Measurements from ENCODE around the gene ADIPOR2. TPM values are rescaled to one million over a fixed set of nuclear protein-coding genes. Genes with fewer than 3 reads are reported as not detected.

The ADIPOR2 gene
- total and polyA plus RNA-seq, 2 of the 4 experiments (the other 2 are of a cell fraction), result 20.0 to 24.9 TPM

DNA sequence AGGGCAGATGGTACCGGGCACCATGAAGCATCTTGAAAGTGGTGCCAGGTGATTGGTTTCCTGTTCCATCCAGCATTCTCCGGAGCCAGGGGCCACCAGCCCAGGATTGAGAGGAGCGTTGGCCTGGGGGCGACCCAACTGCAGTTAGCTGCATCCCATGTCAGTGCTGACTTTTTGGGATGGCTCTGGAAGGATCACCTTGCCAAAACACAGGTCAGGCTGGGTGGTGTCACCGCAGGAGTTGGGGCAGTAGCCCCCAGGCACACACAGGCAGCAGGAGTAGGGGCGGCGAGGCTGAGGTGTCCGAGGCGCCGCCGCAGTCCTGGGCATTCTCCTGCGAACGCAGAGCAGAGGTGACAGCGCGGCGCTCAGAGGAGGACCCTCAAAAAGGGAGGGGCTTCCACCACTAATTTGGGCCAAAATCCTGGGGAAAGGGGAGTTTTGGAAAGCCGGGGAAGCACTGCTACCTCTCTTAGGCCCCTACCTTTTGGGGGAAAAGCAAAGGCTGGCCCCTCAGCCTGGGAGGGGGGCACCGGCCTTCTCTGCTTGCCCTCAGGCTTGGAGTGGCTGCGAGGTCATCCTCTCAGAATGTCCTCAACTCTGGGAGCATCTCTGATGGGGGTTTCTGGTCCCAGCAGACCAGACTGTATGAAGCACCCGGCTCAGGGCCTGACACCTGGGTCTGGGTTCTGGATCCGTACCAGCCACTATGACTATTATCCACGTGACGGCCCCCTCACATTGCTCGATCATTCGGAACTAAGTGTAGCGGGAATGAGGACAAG, 102.7 kb downstream of the ADIPOR2 start:
- ChIA-PET CTCF (interaction anchor here (1.6 kb wide), 1 partner anchor 140 kb away, joined by 5 read pairs; no protein-coding TSS in a partner anchor), POLR2A (ENCODE audit: unreplicated experiment) (no interaction called here)
- Histone ChIP-seq H2AK9ac (replicated peaks; ENCODE audit: low read depth, low read length, poor library complexity) (no peak overlapping the region), H2BK120ac (ENCODE audit: low read depth, low read length) (no peak overlapping the region), H3K27ac (ENCODE audit: insufficient read depth, low read length) (no peak overlapping the region), H4K91ac (ENCODE audit: insufficient read depth, low read depth, low read length) (no peak overlapping the region), H3K27me3 (ENCODE audit: control insufficient read depth, insufficient read depth, low read length) (no peaks in the 10 kb centered on the region; the same call in 1 of the 2 replicates), H2BK20ac (ENCODE audit: low read depth, low read length) (no peak overlapping the region), H3K9me1 (ENCODE audit: insufficient read depth, low read length) (peaks cover 4% of the 10 kb centered on the region; the same call in 1 of the 2 replicates), H4K20me1 (ENCODE audit: insufficient read depth, low read length) (0 out of 2 replicates have a peak, but pooled peaks cover 6% of the 10 kb centered on the region), H2BK15ac (ENCODE audit: low read depth, low read length) (no peak overlapping the region), H3K9ac (ENCODE audit: low read depth, low read length) (no peak overlapping the region), H2BK5ac (ENCODE audit: low read depth, low read length, poor library complexity, severe bottlenecking) (no peak overlapping the region), H4K5ac (ENCODE audit: low read depth, low read length) (no peak overlapping the region), H3K9me3 (ENCODE audit: control insufficient read depth, insufficient read depth, low read length) (no peaks in the 10 kb centered on the region), H3K4me3 (ENCODE audit: insufficient read depth, low read depth, low read length) (no peak overlapping the region), H3K56ac (ENCODE audit: extremely low read depth, insufficient read depth, low read length) (no peak overlapping the region), H3K4me2 (ENCODE audit: low read depth, low read length) (no peak overlapping the region), H3K23ac (ENCODE audit: low read depth, low read length) (no peak overlapping the region), H3K4ac (ENCODE audit: low read depth, low read length) (no peak overlapping the region), H3K4me1 (ENCODE audit: control insufficient read depth, insufficient read depth, low read length) (peaks cover 4% of the 10 kb centered on the region; the same call in 1 of the 2 replicates), H3K36me3 (ENCODE audit: control insufficient read depth, insufficient read depth, low read length) (no peaks in the 10 kb centered on the region), H3K14ac (replicated peaks; ENCODE audit: low read depth, low read length) (no peak overlapping the region), H2AK5ac (ENCODE audit: low read depth, low read length) (no peak overlapping the region), H3K18ac (ENCODE audit: low read depth, low read length) (no peak overlapping the region), H2AFZ (replicated peaks; ENCODE audit: low read length, poor library complexity) (no peak overlapping the region), H3K79me1 (ENCODE audit: low read depth in 1 of 2, low read length in 2 of 2) (0 out of 4 replicates have a peak, but pooled peaks cover 0 to 3% of the 10 kb centered on the region in 2 experiments), H4K8ac (ENCODE audit: low read depth in 2 of 2, low read length in 2 of 2) (no peak overlapping the region)
- dilution Hi-C loops (cut with HindIII; ENCODE audit: low sequenced_read_pairs, unreplicated experiment) (no loop called here), in situ Hi-C loops (cut with MboI; ENCODE audit: low sequenced_read_pairs) (loop anchor here (5.0 kb wide), 1 partner anchor 144 kb away; no protein-coding TSS in a partner anchor), intact Hi-C loops (cut with micrococcal nuclease) (loop anchor here (5.0 kb wide), 1 partner anchor 161 kb away; no protein-coding TSS in a partner anchor)
- ATAC-seq (ENCODE audit: low read depth), result no peak
- no TSS peak for BruUV-seq (replicated peaks)
- no peak for DNase-seq
- 90% methylated on average over 11 of the region's 26 CpGs; no CpG with 5 or more reads in 1 of the 2 experiments for WGBS, 2 experiments (ENCODE audit: extremely low coverage in 2 of 2, insufficient read length in 1 of 2)
- TF ChIP-seq, protein P1, sequence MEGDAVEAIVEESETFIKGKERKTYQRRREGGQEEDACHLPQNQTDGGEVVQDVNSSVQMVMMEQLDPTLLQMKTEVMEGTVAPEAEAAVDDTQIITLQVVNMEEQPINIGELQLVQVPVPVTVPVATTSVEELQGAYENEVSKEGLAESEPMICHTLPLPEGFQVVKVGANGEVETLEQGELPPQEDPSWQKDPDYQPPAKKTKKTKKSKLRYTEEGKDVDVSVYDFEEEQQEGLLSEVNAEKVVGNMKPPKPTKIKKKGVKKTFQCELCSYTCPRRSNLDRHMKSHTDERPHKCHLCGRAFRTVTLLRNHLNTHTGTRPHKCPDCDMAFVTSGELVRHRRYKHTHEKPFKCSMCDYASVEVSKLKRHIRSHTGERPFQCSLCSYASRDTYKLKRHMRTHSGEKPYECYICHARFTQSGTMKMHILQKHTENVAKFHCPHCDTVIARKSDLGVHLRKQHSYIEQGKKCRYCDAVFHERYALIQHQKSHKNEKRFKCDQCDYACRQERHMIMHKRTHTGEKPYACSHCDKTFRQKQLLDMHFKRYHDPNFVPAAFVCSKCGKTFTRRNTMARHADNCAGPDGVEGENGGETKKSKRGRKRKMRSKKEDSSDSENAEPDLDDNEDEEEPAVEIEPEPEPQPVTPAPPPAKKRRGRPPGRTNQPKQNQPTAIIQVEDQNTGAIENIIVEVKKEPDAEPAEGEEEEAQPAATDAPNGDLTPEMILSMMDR (conservative IDR thresholded peaks at IDR 0.05; ENCODE audit: low read depth, low read length), result no peak
- TF ChIP-seq RFX5 (IDR thresholded peaks at IDR 0.05; ENCODE audit: low read depth, low read length) (no peak), SMC3 (IDR thresholded peaks at IDR 0.05; ENCODE audit: low read depth, low read length) (no peak), MXI1 (IDR thresholded peaks at IDR 0.05; ENCODE audit: borderline replicate concordance, low read depth, low read length) (no peak), BHLHE40 (IDR thresholded peaks at IDR 0.05; ENCODE audit: low read depth, low read length) (no peak), CEBPB (IDR thresholded peaks at IDR 0.05; ENCODE audit: low read depth, low read length) (no peak), NFE2L2 (IDR thresholded peaks at IDR 0.05; ENCODE audit: low read depth, low read length) (no peak), RCOR1 (IDR thresholded peaks at IDR 0.05; ENCODE audit: insufficient replicate concordance, low read length) (no peak), CHD1 (IDR thresholded peaks at IDR 0.05; ENCODE audit: low read depth, low read length) (no peak), POLR2A (IDR thresholded peaks at IDR 0.05; ENCODE audit: low read depth, low read length) (no peak), MAZ (IDR thresholded peaks at IDR 0.05; ENCODE audit: borderline replicate concordance, low read depth, low read length) (no peak), FOS (IDR thresholded peaks at IDR 0.05; ENCODE audit: low read depth, low read length) (no peak), RAD21 (IDR thresholded peaks at IDR 0.05; ENCODE audit: low read length) (no peak)
- TF ChIP-seq, protein P2, sequence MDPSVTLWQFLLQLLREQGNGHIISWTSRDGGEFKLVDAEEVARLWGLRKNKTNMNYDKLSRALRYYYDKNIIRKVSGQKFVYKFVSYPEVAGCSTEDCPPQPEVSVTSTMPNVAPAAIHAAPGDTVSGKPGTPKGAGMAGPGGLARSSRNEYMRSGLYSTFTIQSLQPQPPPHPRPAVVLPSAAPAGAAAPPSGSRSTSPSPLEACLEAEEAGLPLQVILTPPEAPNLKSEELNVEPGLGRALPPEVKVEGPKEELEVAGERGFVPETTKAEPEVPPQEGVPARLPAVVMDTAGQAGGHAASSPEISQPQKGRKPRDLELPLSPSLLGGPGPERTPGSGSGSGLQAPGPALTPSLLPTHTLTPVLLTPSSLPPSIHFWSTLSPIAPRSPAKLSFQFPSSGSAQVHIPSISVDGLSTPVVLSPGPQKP (IDR thresholded peaks at IDR 0.05; ENCODE audit: borderline replicate concordance, low read depth, low read length), result no peak
